HG02588 (cell line): ENCODE measurements around the gene HDAC1.
"Not testable (repeated sequence)": the region's sequence is repeated elsewhere in the genome, so short reads cannot be mapped to it uniquely, and the experiment has no call there.

Source experiments
- ATAC-seq: cut with Tn5 transposase; IDR thresholded peaks from one replicate; pipeline ENCODE4 v1.9.1; 2021; ENCODE audit warnings: mild to moderate bottlenecking, moderate library complexity; ENCODE audit not compliant: unreplicated experiment

The HDAC1 gene

GRCh38 chr1:32342704-32343103 lies 50.8 kb downstream of the HDAC1 start:
- no peak for ATAC-seq

GRCh38 chr1:32345289-32345827 lies 53.5 kb downstream of the HDAC1 start:
- ATAC-seq: no peak

- no peak for ATAC-seq
These were observed 54.8 kb downstream of the HDAC1 start for GRCh38 chr1:32346532-32347157.

GRCh38 chr1:32349211-32349708 lies 57.4 kb downstream of the HDAC1 start:
- ATAC-seq: no peak

- ATAC-seq: peak; percentile 33
These were observed 59.0 kb downstream of the HDAC1 start for GRCh38 chr1:32350785-32351398.

- ATAC-seq: peak; percentile 78
These were observed 59.7 kb downstream of the HDAC1 start for GRCh38 chr1:32351399-32352238.

GRCh38 chr1:32352239-32352745 lies 60.4 kb downstream of the HDAC1 start:
- ATAC-seq: no peak

GRCh38 chr1:32352831-32353383 lies 61.0 kb downstream of the HDAC1 start:
- ATAC-seq: no peak

- no peak for ATAC-seq
These were observed 61.5 kb downstream of the HDAC1 start for GRCh38 chr1:32353431-32353830.

- no peak for ATAC-seq
These were observed 62.1 kb downstream of the HDAC1 start for GRCh38 chr1:32353886-32354570.

- ATAC-seq: not testable (repeated sequence)
These were observed 63.9 kb downstream of the HDAC1 start for GRCh38 chr1:32355778-32356177.

GRCh38 chr1:32356478-32356877 lies 64.6 kb downstream of the HDAC1 start:
- ATAC-seq: no peak

- no peak for ATAC-seq
These were observed 65.7 kb downstream of the HDAC1 start for GRCh38 chr1:32357614-32358013.

- no peak for ATAC-seq
These were observed 66.6 kb downstream of the HDAC1 start for GRCh38 chr1:32358435-32358834.

GRCh38 chr1:32361308-32361673 lies 69.4 kb downstream of the HDAC1 start:
- ATAC-seq: no peak

GRCh38 chr1:32361674-32362473 lies 70.0 kb downstream of the HDAC1 start:
- ATAC-seq: no peak

GRCh38 chr1:32362474-32363313 lies 70.8 kb downstream of the HDAC1 start, which contains the start of the genes FAM229A and TSSK3:
TSS of gene FAM229A (minus strand) at chr1:32362485. CDS start at chr1:32362091, 394 bp downstream.
TSS of gene TSSK3 (plus strand) at chr1:32362539. CDS start at chr1:32362702, 163 bp downstream.
- ATAC-seq: no peak

- ATAC-seq: no peak
These were observed 71.8 kb downstream of the HDAC1 start for GRCh38 chr1:32363713-32364112.
